ENCODE measurements around the gene HINT3.
"Not testable (repeated sequence)": the region's sequence is repeated elsewhere in the genome, so short reads cannot be mapped to it uniquely, and the experiment has no call there.

HINT3 gene

GRCh38 chr6:125939791-125940190, 16.8 kb upstream of the HINT3 start:
- no peak for DNase-seq (ENCODE audit: low read depth)

DNA sequence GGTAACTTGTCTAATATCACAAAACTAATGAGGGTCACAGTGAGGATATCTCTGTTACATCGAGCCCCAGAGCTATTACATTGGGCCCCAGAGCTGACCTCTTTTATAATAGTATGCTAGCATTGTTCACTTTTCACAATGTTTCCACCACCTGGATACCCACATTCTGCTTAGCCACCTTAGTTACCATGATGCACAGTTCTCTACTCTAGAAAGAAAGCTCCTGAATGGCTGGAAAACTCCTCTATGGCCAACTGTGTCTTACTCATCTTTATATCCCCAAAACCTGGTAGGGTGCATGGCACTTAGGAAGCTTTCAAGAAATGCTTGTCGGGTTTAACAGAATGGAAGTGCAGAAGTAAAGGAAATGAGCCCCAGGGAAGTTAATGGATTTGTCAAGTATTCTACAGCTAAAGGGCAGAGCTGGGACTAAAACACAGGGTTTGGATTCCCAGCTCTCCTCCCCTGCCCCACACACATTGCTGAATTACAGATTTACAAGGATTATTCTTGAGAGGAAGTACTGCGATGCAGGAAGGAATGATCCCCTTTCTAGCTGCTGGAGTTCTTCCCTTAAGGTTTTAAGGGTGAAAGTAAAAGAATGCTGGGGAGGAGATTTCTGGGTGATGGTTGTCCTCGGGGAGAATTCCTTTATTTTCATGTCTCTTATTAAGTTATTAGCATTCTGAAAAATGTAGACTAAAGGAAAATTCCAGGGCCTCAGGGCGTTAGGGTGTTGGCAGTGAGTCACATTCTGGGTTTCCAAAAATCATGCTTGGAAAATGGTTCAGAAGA, 16.1 kb upstream of the HINT3 start:
- DNase-seq (ENCODE audit: low read depth), result no peak

DNA sequence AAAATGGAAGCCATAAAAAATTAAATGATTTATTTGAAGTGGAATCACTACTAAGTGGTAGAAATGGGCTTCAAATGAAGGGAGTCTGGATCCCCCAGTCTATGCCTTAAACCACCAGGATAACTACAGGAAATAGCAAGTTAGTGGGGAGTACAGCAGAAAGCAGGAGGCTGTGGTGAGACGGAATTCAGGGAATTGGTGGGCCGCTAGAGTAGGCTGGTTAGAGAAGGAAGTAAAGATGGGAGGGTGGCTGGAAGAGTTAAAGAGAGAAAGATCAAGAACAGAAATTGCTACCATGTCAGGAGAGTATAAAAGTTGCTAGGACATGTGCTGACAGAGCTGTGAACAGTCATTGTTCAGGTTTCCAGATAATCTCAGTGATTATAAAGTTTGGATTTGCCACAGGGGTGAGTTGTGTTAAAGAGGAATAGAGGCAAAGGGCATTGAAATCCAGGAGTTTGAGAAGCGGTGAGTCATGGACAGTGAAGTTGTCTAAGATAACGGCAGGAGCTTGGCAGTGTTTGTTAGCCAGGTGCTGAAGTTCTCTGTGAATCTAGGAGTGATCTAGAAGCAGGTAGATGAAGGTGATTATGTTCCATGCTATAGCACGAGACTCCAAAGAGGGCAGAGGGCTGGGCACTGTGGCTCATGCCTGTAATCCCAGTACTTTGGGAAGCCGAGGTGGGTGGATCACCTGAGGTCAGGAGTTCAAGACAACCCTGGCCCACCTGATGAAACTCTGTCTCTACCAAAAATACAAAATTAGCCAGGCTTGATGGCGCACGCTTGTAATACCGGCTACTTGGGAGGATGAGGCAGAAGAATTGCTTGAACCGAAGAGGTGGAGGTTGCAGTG, 13.7 kb upstream of the HINT3 start:
- no peak for DNase-seq (ENCODE audit: low read depth)

DNA sequence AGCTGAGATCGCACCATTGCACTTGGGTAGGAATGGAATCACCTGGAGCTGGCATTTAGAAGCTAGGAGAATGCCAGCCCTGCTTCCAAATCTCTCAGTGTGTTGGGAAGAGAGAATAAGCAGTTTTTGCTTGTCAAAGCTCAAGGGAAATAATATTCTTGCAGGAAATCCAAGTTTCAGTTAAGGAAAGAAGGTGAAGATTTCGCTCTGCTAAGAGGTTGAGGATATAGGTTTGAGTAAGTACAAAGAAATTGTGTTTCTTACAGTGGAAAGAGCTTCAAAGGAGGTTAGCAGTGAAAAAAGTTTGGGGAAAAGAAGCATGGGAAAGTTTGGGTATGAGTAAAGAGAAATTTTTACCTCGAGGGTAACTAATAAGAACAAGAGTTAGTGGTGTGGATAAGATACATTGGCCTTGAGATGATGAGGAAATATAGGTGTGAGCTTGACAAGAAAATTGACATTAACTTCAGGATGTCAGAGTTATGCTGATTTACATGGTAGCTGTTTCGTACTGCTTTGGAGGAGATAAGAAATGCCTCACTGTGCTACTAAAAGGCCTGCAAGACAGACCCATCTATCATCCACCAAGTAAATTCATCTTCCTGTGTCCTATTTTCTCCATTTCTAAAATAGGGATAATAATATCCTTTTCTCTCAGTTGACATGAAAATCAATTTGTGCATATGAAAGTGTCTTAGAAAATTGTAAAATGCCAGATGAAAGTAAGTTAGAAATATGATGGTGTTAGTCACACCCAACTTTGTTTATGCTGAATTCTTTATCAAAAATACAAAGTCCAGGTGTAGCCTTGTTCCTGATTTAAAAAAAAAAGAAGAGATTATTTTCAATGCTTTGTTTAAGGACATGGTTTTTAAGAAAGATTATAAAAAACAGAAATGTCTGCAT, 12.8 kb upstream of the HINT3 start:
- DNase-seq (ENCODE audit: low read depth), result no peak

DNA sequence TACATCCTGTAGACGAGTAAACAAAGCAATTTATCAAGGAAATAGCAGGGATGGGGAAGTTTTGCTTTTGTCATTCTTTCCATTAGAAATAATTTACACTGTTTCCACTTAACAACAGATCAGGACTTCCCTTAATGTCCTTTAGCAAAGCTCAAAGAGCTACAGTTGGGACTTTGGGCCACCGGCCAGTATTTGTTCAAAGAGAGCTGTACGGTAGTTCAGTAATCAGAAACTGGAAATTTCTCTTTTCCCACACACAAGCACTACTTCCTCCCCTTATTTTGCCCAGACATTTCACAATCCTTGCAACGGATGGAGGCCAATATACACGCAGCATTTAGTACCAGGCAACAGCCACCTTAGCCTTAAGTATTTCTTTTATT, 12.1 kb upstream of the HINT3 start:
- DNase-seq (ENCODE audit: low read depth), result no peak

- DNase-seq (ENCODE audit: low read depth), result no peak
Observed at GRCh38 chr6:125944896-125945295, 11.7 kb upstream of the HINT3 start.

GRCh38 chr6:125945378-125946141, 11.0 kb upstream of the HINT3 start:
- no peak for DNase-seq (ENCODE audit: low read depth)

- DNase-seq (ENCODE audit: low read depth), result no peak
Observed at GRCh38 chr6:125947615-125948014, 9.0 kb upstream of the HINT3 start.

DNA sequence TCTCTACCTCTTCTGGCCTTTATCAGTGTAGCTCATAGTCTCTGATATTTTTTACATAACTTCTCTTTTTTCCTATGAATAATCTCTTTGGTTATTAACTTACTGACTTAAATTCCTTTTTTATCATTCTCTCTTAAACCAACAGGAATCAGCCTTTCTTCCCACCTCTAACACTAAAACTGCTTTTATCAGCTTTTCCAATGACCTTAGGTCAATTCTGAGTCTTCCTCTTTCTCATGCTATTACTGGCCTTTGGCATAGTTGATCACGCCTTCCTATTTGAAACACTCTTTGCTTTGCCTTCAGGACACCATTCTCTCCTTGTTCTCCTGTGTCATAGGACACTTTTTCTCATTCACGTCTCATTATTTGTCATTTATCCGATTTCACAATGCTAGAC, 8.1 kb upstream of the HINT3 start:
- DNase-seq (ENCODE audit: low read depth), result no peak

DNA sequence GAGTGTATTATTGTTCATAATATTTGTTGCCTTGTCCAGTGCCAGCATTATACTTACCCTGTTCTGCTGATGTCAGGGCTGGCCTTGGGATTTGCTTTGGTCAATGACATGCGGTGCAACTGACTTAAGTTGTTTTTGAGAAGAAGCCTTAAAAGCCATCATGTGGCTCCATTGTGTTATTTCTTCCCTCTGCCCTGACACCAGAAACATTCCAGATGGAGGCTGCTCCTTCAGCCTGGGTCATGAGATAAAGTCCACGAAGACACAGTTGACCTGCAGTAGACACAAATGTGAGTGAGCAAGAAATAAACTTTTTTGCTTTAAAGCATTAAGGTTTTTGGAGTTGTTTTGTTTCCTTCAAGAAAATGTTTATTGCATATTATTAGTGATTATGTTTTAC, 7.5 kb upstream of the HINT3 start:
- DNase-seq (ENCODE audit: low read depth), result no peak

DNA sequence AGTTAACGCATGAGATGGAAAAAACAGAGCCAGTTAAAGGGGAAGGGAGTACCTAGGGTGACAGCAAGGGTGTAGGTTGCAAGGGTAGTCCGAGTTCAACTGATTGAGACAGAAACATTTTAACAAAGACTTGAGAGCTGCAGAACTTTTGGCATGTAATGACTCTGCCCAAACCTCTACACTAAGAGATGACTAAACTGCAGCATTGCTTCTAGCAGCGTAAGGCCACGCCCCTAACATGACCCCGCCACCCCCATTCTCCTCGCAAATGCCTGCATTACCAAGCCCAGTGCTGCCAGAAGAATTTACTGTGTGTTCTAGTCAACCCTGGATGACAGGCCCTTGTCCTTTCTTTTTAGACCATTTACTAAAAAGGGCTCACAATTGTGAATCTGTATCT, 6.3 kb upstream of the HINT3 start:
- no peak for DNase-seq (ENCODE audit: low read depth)

- DNase-seq (ENCODE audit: low read depth), result not testable (repeated sequence)
Observed at GRCh38 chr6:125950716-125951115, 5.9 kb upstream of the HINT3 start.

DNA sequence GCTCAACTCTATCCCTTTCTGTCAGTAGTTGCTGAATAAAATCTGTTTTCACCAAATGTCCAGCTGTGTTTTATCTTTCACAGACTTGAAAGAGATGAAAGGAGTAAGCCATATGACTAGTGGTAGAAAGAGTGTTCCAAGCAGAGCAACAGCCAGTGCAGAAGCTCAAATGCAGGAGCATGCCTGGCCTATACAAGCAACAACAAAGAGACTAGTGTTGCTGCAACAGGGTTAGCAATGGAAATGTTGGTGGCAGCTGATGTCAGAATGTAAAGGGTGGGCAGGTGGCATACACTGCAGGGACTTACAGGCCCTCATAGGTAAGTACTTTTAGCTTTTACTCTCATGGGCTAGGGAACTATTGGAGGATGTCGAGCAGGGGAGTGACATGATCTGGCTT, 5.2 kb upstream of the HINT3 start:
- DNase-seq (ENCODE audit: low read depth), result no peak

DNA sequence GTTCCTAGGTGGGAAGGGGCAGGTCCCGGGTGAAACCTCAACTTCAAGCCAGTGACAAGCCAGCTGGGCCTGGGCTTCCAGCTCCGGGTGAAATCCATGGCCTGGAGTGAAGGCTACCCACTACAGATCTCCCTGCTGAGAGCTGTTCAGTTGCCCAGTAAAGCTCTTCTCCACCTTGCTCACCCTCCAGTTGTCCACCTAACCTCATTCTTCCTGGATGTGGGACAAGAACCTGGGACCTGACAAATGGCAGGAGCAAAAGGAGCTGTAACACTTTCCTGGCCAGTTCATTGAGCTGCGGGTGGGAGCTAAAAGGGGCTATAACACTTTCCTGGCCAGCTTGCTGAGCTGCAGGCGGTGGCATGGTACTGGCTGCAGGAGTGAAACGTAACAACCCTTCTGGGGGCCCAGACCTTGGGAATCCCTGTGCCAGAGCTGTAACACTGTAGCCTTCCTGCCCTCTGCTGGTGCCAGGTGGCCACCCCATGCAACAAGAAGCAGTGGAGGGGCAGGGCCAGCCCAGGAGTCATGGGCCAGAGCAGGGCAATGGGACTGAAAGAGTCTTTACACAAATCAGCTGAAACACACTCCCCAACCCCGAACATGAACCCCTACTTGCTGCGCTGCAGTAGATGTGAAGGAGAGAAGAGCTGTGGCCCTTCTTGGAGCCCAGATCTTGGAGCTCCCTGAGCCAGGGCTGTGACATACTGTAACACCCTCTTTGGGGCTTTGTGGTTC, 3.6 kb upstream of the HINT3 start:
- no peak for DNase-seq (ENCODE audit: low read depth)

GRCh38 chr6:125953502-125953875, 3.1 kb upstream of the HINT3 start:
- no peak for DNase-seq (ENCODE audit: low read depth)

DNA sequence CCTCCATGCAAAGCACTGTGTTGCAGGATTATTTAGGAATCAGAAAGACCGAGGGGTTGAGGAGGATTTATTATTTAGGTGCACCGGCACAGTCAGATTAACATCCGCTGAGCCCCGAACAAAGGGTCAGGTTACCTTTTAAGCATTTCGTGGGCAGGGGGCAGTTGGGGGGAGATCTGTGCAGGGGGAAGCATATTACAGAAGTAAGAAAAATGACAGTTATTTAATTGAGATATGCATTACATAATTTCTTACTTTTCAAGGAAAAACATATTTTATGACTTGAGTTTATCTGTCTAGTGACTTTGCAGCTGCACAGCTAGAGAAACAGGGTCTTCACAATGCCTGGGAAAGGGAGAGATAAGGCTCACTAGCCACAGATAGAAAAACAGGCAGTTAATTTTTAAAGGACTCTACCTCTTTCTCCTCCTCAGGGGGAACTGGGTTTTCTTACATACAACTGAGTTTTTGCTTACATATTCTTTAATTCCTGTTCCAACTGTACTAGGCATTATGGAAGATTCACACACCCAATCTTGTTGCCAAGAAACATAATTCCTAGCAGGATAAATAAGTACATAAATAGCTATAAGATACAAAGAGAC, 1.7 kb upstream of the HINT3 start:
- DNase-seq (ENCODE audit: low read depth), result no peak

- DNase-seq (ENCODE audit: low read depth), result no peak
Observed at GRCh38 chr6:125955973-125956372, 597 bp upstream of the HINT3 start.

GRCh38 chr6:125957391-125957693, 772 bp downstream of the HINT3 start:
- no peak for DNase-seq (ENCODE audit: low read depth)

GRCh38 chr6:125957845-125958244, 1.3 kb downstream of the HINT3 start:
- DNase-seq (ENCODE audit: low read depth), result no peak

DNA sequence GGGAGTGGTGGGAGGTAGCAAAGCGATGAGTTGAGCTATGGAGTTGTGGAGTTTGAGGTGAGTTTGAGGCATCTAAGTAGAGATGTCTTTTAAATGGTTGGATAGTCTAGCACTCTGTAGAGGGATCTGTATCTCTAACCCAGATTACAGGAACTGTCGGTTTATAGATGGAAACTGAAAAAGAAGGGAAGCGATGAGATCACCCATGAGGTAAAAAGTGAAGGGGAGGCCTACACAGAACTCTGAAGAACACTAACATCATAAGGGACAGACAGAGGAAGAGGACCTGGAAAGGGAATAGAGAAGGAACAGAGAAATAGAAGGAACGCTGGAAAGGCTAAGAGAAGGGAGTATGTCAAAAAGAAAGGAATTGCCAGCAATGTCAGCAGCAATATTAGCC, 2.5 kb downstream of the HINT3 start:
- no peak for DNase-seq (ENCODE audit: low read depth)

DNA sequence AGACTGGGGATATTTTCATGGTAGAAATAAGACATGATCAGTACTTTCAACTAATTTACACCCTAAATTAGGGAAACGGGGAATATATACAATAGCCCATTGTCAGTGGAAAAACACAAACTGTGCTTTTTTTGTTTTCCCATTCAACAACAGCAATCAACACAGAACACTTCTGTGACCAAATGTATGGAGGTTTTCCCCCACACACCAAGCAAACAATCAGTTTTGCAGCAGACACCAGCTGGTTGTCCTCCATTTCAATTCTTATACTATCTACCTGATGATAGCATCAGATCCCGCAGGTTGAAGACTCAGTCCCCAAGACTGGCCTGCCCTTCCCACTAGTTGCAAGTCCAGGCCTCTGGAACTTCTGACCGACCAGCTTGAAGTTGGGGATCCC, 4.5 kb downstream of the HINT3 start:
- no peak for DNase-seq (ENCODE audit: low read depth)
